Measurements from ENCODE around the gene TRIP4. TPM values are rescaled to one million over a fixed set of nuclear protein-coding genes. Genes with fewer than 3 reads are reported as not detected.

TRIP4 gene
- polyA plus RNA-seq, 2 of the 4 experiments (the other 2 are of a cell fraction), result 24.8 to 34.9 TPM

GRCh38 chr15:64438653-64439447 is 51.2 kb downstream of the TRIP4 start:
- no peak for ATAC-seq
- 79% methylated on average over 6 of the region's 6 CpGs for WGBS (ENCODE audit: missing lambda C conversion rate)
- FAIRE-seq, result no peak
- Histone ChIP-seq H3K4me2 (no peak overlapping the region), H3K4me1 (peaks cover 11% of the 10 kb centered on the region), H3K9me3 (no peaks in the 10 kb centered on the region), H3K27ac (no peak overlapping the region), H3K4me3 (no peak overlapping the region)
- no peak for DNase-seq (ENCODE audit: low read depth in 1 of 2, low spot score in 1 of 2)
- ChIA-PET CTCF (interaction anchor here (0.5 to 0.8 kb wide), 2 partner anchors 21 to 283 kb away, joined by 3 to 4 read pairs; no protein-coding TSS in a partner anchor), POLR2A (no interaction called here)
- TF ChIP-seq SREBF2 (IDR thresholded peaks at IDR 0.05) (no peak), FOXS1 (CRISPR knock-in tag; IDR thresholded peaks at IDR 0.05) (no peak), REST (IDR thresholded peaks at IDR 0.05) (no peak), EHF (CRISPR knock-in tag; IDR thresholded peaks at IDR 0.05) (no peak), KDM5A (IDR thresholded peaks at IDR 0.05) (no peak), HMGXB4 (CRISPR knock-in tag; IDR thresholded peaks at IDR 0.05; ENCODE audit: borderline replicate concordance) (no peak), MAZ (IDR thresholded peaks at IDR 0.05; ENCODE audit: borderline replicate concordance, low read depth, low read length) (no peak), KDM1A (IDR thresholded peaks at IDR 0.05; ENCODE audit: low read depth) (no peak), NFE2L2 (conservative IDR thresholded peaks at IDR 0.05; ENCODE audit: low read length) (no peak), CHD2 (IDR thresholded peaks at IDR 0.05; ENCODE audit: low read length, partially characterized antibody) (no peak), CEBPB (IDR thresholded peaks at IDR 0.05) (no peak), ZNF302 (CRISPR knock-in tag; IDR thresholded peaks at IDR 0.05) (no peak), BCL3 (IDR thresholded peaks at IDR 0.05) (no peak), CHD4 (IDR thresholded peaks at IDR 0.05; ENCODE audit: borderline replicate concordance) (no peak), HES2 (IDR thresholded peaks at IDR 0.05) (no peak), EHMT2 (IDR thresholded peaks at IDR 0.05; ENCODE audit: low read depth) (no peak), TP53 (CRISPR knock-in tag; IDR thresholded peaks at IDR 0.05) (no peak), HOXA7 (CRISPR knock-in tag; IDR thresholded peaks at IDR 0.05) (no peak), USF2 (IDR thresholded peaks at IDR 0.05) (no peak)
